HG03571 (cell line): ENCODE measurements around the gene NHERF1.

Experiments
- ATAC-seq: cut with Tn5 transposase; IDR thresholded peaks from one replicate; pipeline ENCODE4 v1.9.1; 2021; ENCODE audit not compliant: unreplicated experiment

NHERF1 gene

GRCh38 chr17:74748529-74749278, at the start of gene NHERF1:
Gene NHERF1 (plus strand): TSS chr17:74748628. CDS start chr17:74748847, 219 bp downstream.
- peak; percentile 84 for ATAC-seq

GRCh38 chr17:74699236-74699635, 49.2 kb upstream of the NHERF1 start:
- ATAC-seq: no peak

GRCh38 chr17:74702116-74702871, 46.1 kb upstream of the NHERF1 start:
- ATAC-seq: no peak

- no peak for ATAC-seq
These were observed 45.1 kb upstream of the NHERF1 start for GRCh38 chr17:74703311-74703710.

GRCh38 chr17:74704544-74704943, 43.9 kb upstream of the NHERF1 start:
- ATAC-seq: no peak

GRCh38 chr17:74711058-74711824, 37.2 kb upstream of the NHERF1 start:
- ATAC-seq: no peak

GRCh38 chr17:74712301-74712700, 36.1 kb upstream of the NHERF1 start:
- no peak for ATAC-seq

GRCh38 chr17:74712756-74713155, 35.7 kb upstream of the NHERF1 start, which contains the start of gene CD300LF:
Gene CD300LF (minus strand): TSS chr17:74712923. CDS start chr17:74712866, 57 bp downstream.
- ATAC-seq: no peak

GRCh38 chr17:74713171-74713755, 35.2 kb upstream of the NHERF1 start:
- no peak for ATAC-seq

GRCh38 chr17:74715144-74715543, 33.3 kb upstream of the NHERF1 start:
- no peak for ATAC-seq

GRCh38 chr17:74720506-74720905, 27.9 kb upstream of the NHERF1 start:
- ATAC-seq: no peak

GRCh38 chr17:74722782-74723181, 25.6 kb upstream of the NHERF1 start:
- no peak for ATAC-seq

- ATAC-seq: no peak
These were observed 24.5 kb upstream of the NHERF1 start for GRCh38 chr17:74723891-74724290.

GRCh38 chr17:74725111-74725510, 23.3 kb upstream of the NHERF1 start:
- no peak for ATAC-seq

GRCh38 chr17:74728033-74728701, 20.3 kb upstream of the NHERF1 start:
- no peak for ATAC-seq

GRCh38 chr17:74728702-74729075, 19.7 kb upstream of the NHERF1 start:
- no peak for ATAC-seq

- no peak for ATAC-seq
These were observed 19.1 kb upstream of the NHERF1 start for GRCh38 chr17:74729368-74729767.

GRCh38 chr17:74729866-74730265, 18.6 kb upstream of the NHERF1 start:
- ATAC-seq: no peak

GRCh38 chr17:74730491-74731346, 17.7 kb upstream of the NHERF1 start:
- ATAC-seq: no peak

- no peak for ATAC-seq
These were observed 17.2 kb upstream of the NHERF1 start for GRCh38 chr17:74731347-74731605.
